Adrenal gland (tissue), 5 donors: ENCODE measurements around the gene GABRR3.

Source experiments
- POLR2A ChIP-seq, 2 donors: fragments of 450-650 bp; IDR thresholded peaks; one replicate each; pipeline ENCODE4 v1.6.1; 2017; ENCODE audit warnings: antibody characterized with exemption in 2 of 2, mild to moderate bottlenecking in 2 of 2, moderate library complexity in 1 of 2
- TF ChIP-seq, protein P1 (sequence below), 6 experiments: fragments of 450-650 bp in 4 of 6; fragments of 200-600 bp in 2 of 6; sonication (generic) in 1 of 6; IDR thresholded peaks; 1 replicate in 5 of 6; 2 replicates in 1 of 6; pipeline versions ENCODE4 v1.5.1 to v1.8.0; 2016 to 2021; ENCODE audit warnings: antibody characterized with exemption in 6 of 6, mild to moderate bottlenecking in 2 of 6, moderate library complexity in 1 of 6
- donor health status: DM: no; HTN: no; CAD: no.

- TF ChIP-seq, protein P1, sequence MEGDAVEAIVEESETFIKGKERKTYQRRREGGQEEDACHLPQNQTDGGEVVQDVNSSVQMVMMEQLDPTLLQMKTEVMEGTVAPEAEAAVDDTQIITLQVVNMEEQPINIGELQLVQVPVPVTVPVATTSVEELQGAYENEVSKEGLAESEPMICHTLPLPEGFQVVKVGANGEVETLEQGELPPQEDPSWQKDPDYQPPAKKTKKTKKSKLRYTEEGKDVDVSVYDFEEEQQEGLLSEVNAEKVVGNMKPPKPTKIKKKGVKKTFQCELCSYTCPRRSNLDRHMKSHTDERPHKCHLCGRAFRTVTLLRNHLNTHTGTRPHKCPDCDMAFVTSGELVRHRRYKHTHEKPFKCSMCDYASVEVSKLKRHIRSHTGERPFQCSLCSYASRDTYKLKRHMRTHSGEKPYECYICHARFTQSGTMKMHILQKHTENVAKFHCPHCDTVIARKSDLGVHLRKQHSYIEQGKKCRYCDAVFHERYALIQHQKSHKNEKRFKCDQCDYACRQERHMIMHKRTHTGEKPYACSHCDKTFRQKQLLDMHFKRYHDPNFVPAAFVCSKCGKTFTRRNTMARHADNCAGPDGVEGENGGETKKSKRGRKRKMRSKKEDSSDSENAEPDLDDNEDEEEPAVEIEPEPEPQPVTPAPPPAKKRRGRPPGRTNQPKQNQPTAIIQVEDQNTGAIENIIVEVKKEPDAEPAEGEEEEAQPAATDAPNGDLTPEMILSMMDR (IDR thresholded peaks at IDR 0.05), result no peak
- TF ChIP-seq POLR2A (IDR thresholded peaks at IDR 0.05), result no peak
These were observed 55.5 kb downstream of the GABRR3 start for GRCh38 chr3:97979610-97980009.
